ENCODE measurements around the gene STOX1.
"Not testable (repeated sequence)": the region's sequence is repeated elsewhere in the genome, so short reads cannot be mapped to it uniquely, and the experiment has no call there.

The STOX1 gene, protein sequence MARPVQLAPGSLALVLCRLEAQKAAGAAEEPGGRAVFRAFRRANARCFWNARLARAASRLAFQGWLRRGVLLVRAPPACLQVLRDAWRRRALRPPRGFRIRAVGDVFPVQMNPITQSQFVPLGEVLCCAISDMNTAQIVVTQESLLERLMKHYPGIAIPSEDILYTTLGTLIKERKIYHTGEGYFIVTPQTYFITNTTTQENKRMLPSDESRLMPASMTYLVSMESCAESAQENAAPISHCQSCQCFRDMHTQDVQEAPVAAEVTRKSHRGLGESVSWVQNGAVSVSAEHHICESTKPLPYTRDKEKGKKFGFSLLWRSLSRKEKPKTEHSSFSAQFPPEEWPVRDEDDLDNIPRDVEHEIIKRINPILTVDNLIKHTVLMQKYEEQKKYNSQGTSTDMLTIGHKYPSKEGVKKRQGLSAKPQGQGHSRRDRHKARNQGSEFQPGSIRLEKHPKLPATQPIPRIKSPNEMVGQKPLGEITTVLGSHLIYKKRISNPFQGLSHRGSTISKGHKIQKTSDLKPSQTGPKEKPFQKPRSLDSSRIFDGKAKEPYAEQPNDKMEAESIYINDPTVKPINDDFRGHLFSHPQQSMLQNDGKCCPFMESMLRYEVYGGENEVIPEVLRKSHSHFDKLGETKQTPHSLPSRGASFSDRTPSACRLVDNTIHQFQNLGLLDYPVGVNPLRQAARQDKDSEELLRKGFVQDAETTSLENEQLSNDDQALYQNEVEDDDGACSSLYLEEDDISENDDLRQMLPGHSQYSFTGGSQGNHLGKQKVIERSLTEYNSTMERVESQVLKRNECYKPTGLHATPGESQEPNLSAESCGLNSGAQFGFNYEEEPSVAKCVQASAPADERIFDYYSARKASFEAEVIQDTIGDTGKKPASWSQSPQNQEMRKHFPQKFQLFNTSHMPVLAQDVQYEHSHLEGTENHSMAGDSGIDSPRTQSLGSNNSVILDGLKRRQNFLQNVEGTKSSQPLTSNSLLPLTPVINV

DNA sequence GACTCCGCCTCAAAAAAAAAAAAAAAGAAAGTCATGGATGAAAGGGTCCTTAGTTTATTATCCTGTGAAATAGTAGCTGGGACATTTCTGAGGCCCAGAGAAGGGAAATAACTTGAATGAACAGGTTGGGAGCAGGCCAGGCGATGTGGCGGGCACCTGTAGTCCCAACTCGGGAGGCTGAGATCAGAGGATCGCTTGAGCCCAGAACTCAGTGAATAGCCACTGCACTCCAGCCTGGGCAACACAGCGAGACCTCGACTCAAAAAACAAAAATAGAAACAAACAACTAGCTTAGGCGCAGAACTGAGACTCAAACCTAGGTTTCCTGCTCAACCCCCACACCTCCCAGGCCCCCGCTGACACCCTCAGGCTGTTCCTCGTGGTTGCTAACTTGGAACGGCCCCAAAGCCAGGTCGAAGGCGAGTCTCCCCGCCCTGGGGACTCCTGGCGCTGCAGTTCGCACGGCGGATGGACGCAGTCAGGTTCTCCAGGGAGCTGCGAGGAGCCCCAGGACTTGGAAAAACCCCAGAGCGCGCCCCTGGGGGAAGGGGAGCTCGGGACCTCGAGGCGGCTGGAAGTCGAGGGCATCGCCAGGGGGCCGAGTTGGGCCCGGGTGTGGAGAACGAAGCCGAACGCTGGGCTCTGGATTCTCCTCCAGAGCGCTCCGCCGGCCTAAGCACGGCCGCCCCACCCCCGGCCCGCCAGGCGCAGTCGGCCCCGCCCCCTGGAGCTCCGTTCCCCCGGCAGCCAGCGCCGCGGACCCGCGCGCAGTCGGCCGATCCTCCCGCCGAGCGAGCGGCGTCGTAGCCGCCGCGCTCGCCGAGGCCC, at the start of gene STOX1:
STOX1 (plus strand) TSS at position 768 of the 828 bp plus-strand sequence. CDS start 93 bp downstream, outside the sequence.
- peak; percentile 67 for DNase-seq (ENCODE audit: low read depth)

DNA sequence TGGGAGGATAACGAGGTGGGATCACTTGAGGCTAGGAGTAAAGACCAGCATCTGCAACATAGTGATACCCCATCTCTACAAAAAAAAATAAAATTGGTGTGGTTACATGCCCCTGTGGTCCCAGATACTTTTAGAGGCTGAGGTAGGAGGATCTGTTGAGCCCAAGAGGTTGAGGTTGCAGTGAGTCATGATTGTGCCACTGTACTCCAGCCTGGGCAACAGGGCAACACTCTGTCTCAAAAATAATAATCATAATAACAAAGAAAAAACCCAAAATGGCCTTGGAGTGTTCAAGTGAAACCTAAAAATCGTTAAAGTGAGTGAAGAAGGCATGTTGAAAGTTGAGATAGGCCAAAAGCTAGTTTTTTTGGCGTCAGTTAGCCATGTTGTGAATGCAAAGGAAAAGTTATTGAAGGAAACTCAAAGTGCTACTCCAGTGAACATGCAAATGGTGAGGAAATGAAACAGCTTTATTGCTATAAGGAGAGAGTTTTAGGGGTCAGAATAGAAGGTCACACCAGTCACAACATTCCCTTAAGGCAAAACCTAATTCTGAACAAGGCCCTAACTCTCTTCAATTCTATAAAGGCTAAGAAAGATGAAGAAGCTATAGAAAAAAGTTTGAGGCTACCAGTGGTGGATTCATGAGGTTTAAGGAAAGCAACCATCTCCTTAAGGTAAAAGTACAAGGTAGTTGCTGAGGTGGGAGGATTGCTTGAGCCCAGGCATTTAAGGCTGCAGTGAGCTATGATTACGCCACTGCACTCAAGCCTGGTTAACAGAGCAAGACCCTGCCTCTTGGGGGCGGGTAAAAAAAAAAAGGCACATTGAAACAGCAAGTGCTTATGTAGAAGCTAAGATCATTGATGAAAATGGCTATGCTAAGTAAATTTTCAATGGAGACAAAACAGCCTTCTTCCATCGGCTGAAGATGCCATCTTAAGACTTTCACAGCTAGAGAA, 45.4 kb upstream of the STOX1 start:
- no peak for DNase-seq (ENCODE audit: low read depth)

DNA sequence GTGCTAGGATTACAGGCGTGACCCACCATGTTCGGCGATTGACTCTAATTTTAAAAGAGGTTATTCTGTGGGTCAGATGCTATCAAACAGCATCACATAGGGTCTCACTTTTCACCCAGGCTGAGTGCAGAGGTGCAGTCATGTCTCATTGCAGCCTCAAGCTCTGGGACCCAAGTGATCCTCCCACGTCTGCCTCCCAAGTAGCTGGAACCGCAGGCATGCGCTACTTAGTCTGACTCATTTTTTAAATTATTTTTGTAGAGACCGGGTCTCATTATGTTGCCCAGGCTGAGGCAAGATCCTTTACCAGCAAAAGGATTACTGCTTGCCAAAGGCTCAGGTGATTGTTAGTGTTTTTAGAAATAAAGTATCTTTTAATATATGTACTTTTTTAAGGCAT, 42.9 kb upstream of the STOX1 start:
- DNase-seq (ENCODE audit: low read depth): no peak

DNA sequence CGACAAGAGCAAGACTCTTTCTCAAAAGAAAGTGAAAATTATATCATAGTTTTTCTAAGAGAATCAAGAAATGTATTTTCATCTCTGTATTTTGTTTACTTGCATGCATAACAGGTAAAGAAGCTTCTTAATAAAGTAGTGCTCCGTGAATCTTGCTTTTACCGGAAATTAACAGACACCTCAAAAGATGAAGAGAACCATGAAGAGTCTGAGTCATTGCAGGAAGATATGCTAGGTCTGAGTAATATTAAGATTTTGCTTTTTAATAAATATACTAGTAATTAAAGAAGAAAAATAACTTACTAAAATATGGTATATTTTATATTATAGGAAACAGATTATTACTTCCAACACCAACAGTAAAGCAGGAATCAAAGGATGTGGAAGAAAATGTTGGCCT, 39.5 kb upstream of the STOX1 start:
- no peak for DNase-seq (ENCODE audit: low read depth)

DNA sequence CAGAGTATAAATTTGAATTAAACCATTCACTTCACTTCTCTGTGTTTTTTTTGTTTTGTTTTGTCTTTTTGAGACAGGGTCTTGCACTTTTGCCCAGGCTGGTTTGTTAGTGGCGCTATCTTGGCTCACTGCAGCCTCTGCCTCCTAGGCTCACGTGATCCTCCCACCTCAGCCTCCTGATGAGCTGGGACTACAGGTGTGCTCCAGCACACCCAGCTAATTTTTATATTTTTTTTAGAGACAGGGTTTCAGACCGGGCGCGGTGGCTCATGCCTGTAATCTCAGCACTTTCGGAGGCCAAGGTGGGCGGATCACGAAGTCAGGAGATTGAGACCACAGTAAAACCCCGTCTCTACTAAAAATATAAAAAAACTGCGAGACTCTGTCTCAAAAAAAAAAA, 36.9 kb upstream of the STOX1 start:
- no peak for DNase-seq (ENCODE audit: low read depth)

DNA sequence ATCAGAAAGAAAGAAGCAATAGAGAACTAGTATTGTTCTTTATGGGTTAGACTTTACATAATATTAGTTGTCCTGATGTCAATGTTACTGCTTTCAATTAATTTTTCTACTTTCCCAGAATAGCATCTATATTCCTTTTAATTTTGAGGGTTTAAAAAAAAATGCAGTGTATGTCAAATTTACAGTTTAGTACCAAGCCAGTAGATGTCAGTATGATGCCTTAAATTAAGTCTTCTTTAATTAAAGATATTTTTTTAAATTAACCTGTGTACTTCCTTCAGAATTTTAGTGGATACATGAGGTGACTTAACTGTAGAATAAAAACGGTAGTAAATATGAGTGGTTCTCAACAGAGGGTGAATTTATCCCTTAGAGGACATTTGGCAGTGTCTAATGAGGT, 35.2 kb upstream of the STOX1 start:
- no peak for DNase-seq (ENCODE audit: low read depth)

DNA sequence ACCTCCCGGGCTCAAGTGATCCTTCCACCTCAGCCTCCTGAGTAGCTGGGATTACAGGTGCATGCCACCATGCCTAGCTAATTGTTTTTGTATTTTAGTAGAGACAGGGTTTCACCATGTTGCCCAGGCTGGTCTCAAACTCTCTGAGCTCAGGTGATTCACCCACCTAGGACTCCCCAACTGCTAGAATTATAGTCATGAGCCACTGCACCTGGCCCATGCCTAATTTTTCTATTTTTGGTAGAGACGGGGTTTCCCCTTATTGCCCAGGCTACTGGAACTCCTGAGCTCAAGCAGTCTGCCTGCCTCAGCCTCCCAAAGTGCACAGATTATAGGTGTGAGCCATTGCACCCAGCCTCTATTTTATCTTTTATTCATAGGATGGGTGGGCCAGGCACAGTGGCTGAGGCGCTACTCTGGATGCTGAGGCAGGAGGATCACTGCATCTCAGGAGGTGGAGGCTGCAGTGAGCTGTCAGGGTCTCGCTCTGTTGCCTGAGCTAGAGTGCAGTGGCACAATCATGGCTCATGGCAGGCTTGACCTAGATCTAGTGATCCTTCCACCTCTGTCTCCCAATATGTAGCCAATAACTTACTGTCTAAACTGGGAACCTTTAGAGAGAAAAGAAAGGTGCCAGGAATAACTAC, 31.3 kb upstream of the STOX1 start:
- no peak for DNase-seq (ENCODE audit: low read depth)

DNA sequence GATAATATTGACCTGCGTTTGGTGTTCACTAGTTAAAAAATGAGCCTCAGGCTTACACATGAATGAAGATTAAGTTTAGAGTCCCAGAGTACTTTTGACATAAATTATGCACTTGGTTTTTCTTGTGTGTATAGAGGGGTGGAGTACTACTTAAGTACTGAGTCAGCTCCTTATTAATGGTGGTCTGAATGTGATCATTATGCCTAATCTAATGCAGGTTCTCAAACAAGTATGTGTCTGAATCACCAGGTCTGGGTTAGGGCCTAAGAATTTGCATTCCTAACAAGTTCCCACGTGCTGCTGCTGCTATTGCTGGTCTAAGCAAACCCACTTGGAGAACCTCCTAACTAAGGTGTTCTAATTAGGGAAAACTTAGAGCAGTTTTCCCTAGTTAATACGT, 30.7 kb upstream of the STOX1 start:
- no peak for DNase-seq (ENCODE audit: low read depth)

DNA sequence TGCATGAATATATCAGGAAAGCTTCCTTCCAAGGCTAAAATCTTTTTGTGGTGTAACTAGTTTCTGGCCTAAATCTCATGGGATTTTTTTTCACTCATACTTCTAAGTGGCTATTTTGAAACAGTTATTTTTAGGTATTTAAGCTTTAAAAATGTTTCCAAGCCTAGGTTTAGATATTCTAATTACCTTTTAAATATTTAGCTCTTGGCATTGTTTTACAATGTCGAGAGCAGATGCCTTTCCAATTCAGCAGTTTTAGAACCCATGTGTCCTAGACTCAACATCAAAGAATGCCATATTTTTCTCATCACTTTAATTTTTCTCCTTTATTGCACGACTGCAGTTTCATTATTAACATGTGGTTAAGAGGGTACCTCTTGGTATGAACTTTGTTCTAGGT, 27.1 kb upstream of the STOX1 start:
- no peak for DNase-seq (ENCODE audit: low read depth)

DNA sequence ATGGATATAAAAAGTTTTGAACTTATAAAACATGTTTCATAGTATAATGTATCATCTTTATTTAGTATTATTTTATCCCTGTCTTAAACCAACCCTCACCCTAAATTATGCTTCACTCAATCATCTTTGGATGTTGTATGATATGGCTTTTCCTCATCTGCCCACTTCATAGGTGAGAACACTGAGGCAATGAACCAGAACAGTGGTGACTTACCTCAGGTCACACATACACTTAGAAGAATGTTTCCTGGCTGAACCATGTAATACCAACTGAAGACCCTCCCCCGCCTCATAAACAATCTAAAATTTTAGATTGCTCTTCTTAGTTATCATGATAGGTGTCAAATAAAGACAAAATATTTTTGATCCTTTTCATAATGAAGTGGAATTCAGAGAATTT, 22.6 kb upstream of the STOX1 start:
- no peak for DNase-seq (ENCODE audit: low read depth)

DNA sequence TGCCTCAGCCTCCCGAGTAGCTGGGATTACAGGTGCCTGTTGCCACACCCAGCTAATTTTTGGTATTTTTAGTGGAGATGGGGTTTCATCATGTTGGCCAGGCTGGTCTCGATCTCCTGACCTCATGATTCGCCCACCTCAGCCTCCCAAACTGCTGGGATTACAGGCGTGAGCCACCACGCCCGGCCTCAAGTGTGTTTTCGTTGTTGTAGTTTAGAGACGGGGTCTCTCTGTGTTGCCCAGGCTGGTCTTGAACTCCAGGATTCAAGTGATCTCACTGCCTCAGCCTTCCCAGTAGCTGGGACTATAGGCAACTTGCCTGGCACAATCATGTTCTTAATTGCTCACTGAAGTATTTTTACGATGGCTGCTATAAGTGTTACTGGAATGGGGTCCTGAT, 16.5 kb upstream of the STOX1 start:
- not testable (repeated sequence) for DNase-seq (ENCODE audit: low read depth)

DNA sequence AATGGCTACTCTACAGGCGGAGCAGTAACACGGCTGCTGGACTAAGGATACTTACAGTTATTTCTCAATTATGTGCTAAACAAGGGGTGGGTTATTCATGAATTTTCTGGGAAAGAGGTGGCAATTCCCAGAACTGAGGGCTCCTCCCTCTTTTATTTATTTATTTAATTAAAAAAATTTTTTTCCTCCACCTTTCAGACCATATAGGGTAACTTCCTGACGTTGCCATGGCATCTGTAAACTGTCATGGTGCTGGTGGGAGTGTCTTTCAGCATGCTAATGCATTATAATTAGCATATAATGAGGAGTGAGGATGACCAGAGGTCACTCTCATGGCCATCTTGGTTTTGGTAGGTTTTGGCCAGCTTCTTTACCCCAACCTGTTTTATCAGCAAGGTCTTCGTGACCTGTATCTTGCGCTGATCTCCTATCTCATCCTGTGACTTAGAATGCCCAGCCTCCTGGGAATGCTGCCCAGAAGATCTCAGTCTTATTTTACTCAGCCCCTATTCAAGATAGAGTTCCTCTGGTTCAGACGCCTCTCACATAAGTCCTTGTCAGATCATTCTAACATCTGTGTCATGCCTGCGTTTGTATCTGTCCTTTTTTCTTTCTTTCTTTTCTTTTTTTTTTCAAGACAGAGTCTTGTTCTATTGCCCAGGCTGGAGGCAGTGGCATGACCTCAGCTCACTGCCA, 15.9 kb upstream of the STOX1 start:
- DNase-seq (ENCODE audit: low read depth): no peak

DNA sequence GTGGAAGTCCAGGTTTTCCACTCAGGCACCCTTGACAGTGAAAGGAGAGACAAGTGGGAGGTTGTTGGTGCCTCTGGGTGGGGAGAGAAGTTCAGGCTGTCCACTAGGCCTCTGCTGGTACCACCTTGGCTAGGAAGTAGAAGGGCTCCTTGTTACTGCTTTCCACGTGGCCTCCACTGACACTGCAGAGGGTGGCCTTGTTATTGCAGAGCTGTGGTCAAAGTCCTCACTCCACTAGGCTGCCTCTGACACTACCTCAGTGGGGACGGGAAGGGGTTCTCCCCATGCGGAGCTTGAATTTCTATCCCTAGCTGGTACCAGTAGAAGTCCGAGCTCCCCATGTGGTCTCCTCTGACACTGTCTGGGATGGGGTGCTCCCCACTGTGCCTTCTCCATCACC, 14.9 kb upstream of the STOX1 start:
- no peak for DNase-seq (ENCODE audit: low read depth)

DNA sequence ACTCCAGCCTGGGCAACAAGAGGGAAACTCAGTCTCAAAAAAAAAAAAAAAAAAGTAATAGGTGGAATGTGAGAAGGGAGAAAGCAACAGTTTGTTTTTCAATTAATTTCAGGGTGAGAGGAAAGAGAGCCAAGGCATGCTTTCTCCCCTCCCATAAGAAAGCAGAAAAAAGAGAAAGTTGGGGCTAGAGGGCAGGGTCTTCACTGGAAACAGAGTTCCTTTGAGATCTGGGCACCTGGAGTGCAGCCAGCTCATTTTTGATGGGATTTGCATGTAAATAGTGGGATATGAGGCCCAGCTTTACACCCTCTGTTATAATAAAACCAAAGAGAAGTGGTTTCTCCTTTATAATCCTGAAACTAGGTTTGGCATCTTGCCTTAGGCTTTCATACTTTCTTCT, 13.8 kb upstream of the STOX1 start:
- no peak for DNase-seq (ENCODE audit: low read depth)

DNA sequence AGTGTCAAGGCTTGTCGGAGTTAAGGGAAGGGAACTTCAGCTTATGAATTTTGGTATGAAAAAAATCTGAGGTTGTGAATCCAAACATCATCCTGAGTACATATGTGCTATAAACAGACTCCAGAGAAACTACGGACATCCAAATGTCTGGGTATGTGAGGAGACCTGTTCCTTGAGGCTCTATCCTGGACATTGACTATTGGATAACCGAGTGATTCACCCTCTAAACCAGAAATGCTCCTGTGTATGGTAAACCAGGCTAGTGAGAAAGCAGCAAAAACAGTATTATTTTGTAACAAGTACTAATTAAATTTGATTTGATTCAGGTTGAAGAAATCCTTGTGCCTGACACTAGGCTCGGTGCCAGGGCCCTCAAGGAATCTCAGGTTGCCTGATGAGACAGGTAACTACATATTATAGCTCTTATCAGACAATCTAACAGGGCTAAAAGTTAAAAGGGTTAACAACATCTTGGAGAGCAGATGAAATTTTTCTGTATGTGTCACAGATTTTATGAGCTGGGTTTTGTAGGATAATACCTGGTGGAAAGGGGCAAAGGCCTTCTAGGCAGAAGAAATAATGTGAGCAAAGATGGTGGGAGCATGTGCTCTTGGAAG, 10.4 kb upstream of the STOX1 start:
- DNase-seq (ENCODE audit: low read depth): no peak

DNA sequence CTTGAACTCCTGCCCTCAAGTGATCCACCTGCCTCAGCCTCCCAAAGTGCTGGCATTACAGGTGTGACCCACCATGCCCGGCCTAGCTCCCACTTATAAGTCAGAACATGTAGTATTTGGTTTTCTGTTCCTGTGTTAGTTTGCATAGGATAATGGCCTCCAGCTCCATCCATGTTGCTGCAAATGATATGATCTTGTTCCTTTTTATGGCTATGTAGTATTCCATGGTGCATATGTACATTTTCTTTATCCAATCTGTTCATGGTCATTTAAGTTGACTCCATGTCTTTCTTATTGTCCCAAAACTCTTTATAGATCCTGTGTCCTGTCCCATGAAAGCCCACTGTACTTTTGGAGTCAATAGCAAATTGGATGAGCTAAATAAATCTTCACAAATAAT, 7.0 kb upstream of the STOX1 start:
- not testable (repeated sequence) for DNase-seq (ENCODE audit: low read depth)

DNA sequence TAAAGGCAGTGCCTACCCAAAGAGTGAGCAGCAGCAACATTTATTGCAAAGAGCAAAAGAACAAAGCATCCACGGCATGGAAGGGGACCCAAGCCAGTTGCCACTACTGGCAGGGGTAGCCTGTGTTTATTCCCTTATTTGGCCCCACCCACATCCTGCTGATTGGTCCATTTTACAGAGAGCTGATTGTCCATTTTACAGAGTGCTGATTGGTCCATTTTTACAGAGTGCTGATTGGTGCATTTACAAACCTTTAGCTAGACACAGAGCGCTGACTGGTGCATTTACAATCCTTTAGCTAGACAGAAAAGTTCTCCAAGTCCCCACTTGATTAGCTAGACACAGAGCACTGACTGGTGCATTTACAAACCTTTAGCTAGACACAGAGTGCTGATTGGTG, 4.7 kb upstream of the STOX1 start:
- not testable (repeated sequence) for DNase-seq (ENCODE audit: low read depth)

DNA sequence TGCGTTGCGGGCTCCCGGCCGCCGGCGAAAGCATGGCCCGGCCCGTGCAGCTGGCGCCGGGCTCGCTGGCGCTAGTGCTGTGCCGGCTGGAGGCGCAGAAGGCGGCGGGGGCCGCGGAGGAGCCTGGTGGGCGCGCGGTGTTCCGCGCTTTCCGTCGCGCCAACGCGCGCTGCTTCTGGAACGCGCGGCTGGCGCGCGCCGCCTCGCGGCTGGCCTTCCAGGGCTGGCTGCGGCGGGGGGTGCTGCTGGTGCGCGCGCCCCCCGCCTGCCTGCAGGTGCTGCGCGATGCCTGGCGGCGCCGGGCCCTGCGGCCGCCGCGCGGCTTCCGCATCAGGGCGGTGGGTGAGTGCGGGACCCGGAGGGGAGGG, 245 bp downstream of the STOX1 start:
- not testable (repeated sequence) for DNase-seq (ENCODE audit: low read depth)

DNA sequence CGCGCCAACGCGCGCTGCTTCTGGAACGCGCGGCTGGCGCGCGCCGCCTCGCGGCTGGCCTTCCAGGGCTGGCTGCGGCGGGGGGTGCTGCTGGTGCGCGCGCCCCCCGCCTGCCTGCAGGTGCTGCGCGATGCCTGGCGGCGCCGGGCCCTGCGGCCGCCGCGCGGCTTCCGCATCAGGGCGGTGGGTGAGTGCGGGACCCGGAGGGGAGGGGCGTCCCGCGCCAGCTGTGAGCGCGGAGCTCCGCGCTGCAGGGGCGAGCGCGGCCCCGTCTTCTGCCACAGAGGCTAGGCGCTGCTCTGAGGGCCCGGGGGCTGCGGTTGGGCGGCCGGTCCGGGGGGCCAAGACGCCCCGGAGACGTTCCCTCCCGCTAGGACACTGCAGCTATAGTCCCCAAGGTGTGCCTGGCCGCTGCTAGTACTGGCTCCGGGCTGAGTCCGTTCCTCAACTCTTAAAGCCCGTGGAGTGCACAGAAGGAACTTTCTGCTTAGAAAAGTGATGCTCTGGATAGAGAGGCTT, 811 bp downstream of the STOX1 start:
- DNase-seq (ENCODE audit: low read depth): peak; percentile 14
